Activated naive CD4-positive, alpha-beta T cell (primary cell): ENCODE measurements around the gene GREB1.

Experiments
- DNase-seq, 4 experiments: peaks; one replicate each; lab custom pipeline; 2025; lab: John Stamatoyannopoulos, UW

Gene GREB1

GRCh38 chr2:11540148-11540995, 6.5 kb downstream of the GREB1 start:
- no peak for DNase-seq

GRCh38 chr2:11540996-11541692, 7.3 kb downstream of the GREB1 start:
- no peak for DNase-seq

GRCh38 chr2:11541693-11542274, 7.9 kb downstream of the GREB1 start:
- no peak for DNase-seq

- no peak for DNase-seq
These were observed 8.5 kb downstream of the GREB1 start for GRCh38 chr2:11542275-11542819.

GRCh38 chr2:11543337-11544216, 9.7 kb downstream of the GREB1 start:
- DNase-seq, result no peak

GRCh38 chr2:11546072-11546471, 12.2 kb downstream of the GREB1 start:
- no peak for DNase-seq

- no peak for DNase-seq
These were observed 14.2 kb downstream of the GREB1 start for GRCh38 chr2:11547912-11548497.

GRCh38 chr2:11550302-11550701, 16.5 kb downstream of the GREB1 start:
- DNase-seq, result no peak

- DNase-seq, result no peak
These were observed 17.2 kb downstream of the GREB1 start for GRCh38 chr2:11550901-11551568.

GRCh38 chr2:11551569-11552259, 17.9 kb downstream of the GREB1 start:
- DNase-seq, result no peak

GRCh38 chr2:11552260-11552638, 18.4 kb downstream of the GREB1 start:
- no peak for DNase-seq

GRCh38 chr2:11553661-11554398, 20.0 kb downstream of the GREB1 start:
- no peak for DNase-seq

- DNase-seq, result no peak
These were observed 20.5 kb downstream of the GREB1 start for GRCh38 chr2:11554399-11554716.

- no peak for DNase-seq
These were observed 22.4 kb downstream of the GREB1 start for GRCh38 chr2:11556101-11556806.

GRCh38 chr2:11558214-11558886, 24.5 kb downstream of the GREB1 start:
- DNase-seq, result no peak

GRCh38 chr2:11559066-11559785, 25.4 kb downstream of the GREB1 start:
- no peak for DNase-seq

GRCh38 chr2:11559786-11560155, 25.9 kb downstream of the GREB1 start:
- no peak for DNase-seq

- no peak for DNase-seq
These were observed 27.0 kb downstream of the GREB1 start for GRCh38 chr2:11560806-11561205.
